ENCODE measurements around the gene TNP1. TPM values are rescaled to one million over a fixed set of nuclear protein-coding genes. Genes with fewer than 3 reads are reported as not detected.

The TNP1 gene, protein sequence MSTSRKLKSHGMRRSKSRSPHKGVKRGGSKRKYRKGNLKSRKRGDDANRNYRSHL
- not detected in 2 replicates for total RNA-seq

DNA sequence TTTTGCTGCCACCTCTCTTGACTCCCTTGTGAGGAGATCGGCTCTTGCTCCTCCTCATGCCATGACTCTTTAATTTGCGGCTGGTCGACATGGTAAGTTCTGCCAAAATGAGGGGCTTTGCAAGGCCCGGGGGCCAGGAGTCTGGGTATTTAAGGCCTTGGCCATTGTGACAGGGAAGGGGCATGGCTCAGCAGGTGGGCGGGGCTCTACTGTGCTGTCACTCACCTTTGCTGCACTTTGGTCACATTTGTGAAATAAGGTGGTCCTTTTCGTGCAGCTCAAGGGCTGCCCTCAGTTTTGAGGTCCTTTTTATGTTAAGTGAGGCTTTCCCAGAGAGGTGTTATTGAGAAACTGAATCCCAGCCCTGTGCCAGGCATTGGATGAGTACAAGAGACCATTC, at the start of gene TNP1:
Gene TNP1 (minus strand): TSS at position 121 of the 400 bp plus-strand sequence. CDS start 30 bp downstream, at position 91.

Other genes with a start within 250 kb of the TNP1 start
- gene IGFBP2, start 226.6 kb downstream of the TNP1 start, total RNA-seq, result 121 and 137 TPM in 2 replicates
- 1,071 and 1,355 TPM in 2 replicates for gene IGFBP5, start 164.5 kb downstream of the TNP1 start, total RNA-seq

All from epithelial cell of alveolus of lung (primary cell).